Uterus (tissue), 4 donors: Measurements from ENCODE around the gene PLPPR5. TPM values are rescaled to one million over a fixed set of nuclear protein-coding genes. Genes with fewer than 3 reads are reported as not detected.

Experiments
- DNase-seq, 2 donors: peaks; one replicate each; pipeline ENCODE4 v3.0.0-alpha.2; 2019 to 2020
- H3K27ac ChIP-seq, 2 donors: fragments of 200-600 bp; sonication (generic); 1 replicate in 1 of 2; 2 replicates in 1 of 2; pipeline ENCODE4 v1.5.1; 2016 to 2018
- H3K27me3 ChIP-seq, 2 donors: fragments of 200-600 bp; sonication (generic); one replicate each; pipeline ENCODE4 v1.5.1; 2018 to 2019; ENCODE audit warnings: control low read depth in 1 of 2
- H3K36me3 ChIP-seq, 2 donors: fragments of 200-600 bp; sonication (generic); one replicate each; pipeline ENCODE4 v1.5.1; 2019; ENCODE audit warnings: control low read depth in 1 of 2
- H3K4me1 ChIP-seq, 2 donors: fragments of 200-600 bp; sonication (generic); one replicate each; pipeline ENCODE4 v1.5.1; 2018 to 2019; ENCODE audit warnings: control low read depth in 1 of 2
- H3K4me3 ChIP-seq, 2 donors: fragments of 200-600 bp; sonication (generic); 1 replicate in 1 of 2; 2 replicates in 1 of 2; pipeline ENCODE4 v1.5.1; 2018 to 2019; ENCODE audit warnings: mild to moderate bottlenecking in 1 of 2
- H3K9me3 ChIP-seq, 2 donors: fragments of 200-600 bp; sonication (generic); one replicate each; pipeline ENCODE4 v1.5.1; 2019; ENCODE audit warnings: control low read depth in 1 of 2
- CTCF ChIP-seq, 4 experiments: fragments of 200-600 bp in 2 of 4; fragments of 450-650 bp in 2 of 4; sonication (generic) in 2 of 4; IDR thresholded peaks; one replicate each; pipeline ENCODE4 v1.5.1; 2016 to 2019; ENCODE audit warnings: antibody characterized with exemption in 4 of 4, mild to moderate bottlenecking in 2 of 4, moderate library complexity in 1 of 4
- POLR2A ChIP-seq, 2 donors: fragments of 450-650 bp; IDR thresholded peaks; one replicate each; pipeline ENCODE4 v1.6.1; 2016; ENCODE audit warnings: antibody characterized with exemption in 2 of 2, mild to moderate bottlenecking in 1 of 2, moderate library complexity in 1 of 2
- intact Hi-C: fragments of 100-400 bp; cut with DNase I; formaldehyde crosslinking; loops from one replicate; pipeline ENCODE4 v1.15.1; 2023; ENCODE audit warnings: low total_unique reads
- total RNA-seq, 4 donors: library from RNA; depleted of rRNA in 3 of 4; stranded (reverse); fragments of >200 nt in 3 of 4; gene quantifications; one replicate each; pipeline versions ENCODE4 v1.1.0 to v1.2.4, GENCODE V29; 2014 to 2023
- donor health status: DM: yes; HTN: yes; CAD: no.

Gene PLPPR5
- total RNA-seq, 4 donors from 2014 or later: 0.76 TPM; not detected in 3

DNA sequence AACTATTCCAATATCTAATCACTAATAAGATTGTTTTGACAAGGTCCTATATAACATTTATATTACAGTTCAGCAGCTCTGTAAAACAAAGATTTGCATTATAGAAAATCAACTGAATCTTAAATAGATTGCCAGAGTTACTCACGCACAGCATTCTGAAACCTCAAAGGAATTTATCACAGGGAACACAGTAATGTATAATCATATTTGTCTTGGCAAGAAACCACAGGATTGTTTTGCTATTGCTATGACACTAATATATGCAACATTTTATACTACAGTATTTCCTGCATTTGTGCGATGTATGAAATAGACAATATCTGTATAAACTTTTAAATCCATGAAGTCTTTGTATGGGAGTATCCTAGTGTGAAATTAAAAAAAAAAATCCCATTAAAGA lies 101.4 kb downstream of the PLPPR5 start:
- Histone ChIP-seq H3K36me3 (no peaks in the 10 kb centered on the region), H3K9me3 (no peaks in the 10 kb centered on the region), H3K4me1 (no peaks in the 10 kb centered on the region), H3K27me3 (no peaks in the 10 kb centered on the region), H3K4me3 (no peak overlapping the region), H3K27ac (no peak overlapping the region)
- intact Hi-C loops: no loop called here
- TF ChIP-seq POLR2A (IDR thresholded peaks at IDR 0.05): no peak
- no peak for TF ChIP-seq CTCF (IDR thresholded peaks at IDR 0.05)
- DNase-seq: no peak

- Histone ChIP-seq H3K4me3 (no peak overlapping the region), H3K9me3 (no peaks in the 10 kb centered on the region), H3K27me3 (no peaks in the 10 kb centered on the region), H3K36me3 (no peaks in the 10 kb centered on the region), H3K4me1 (no peaks in the 10 kb centered on the region), H3K27ac (no peak overlapping the region)
- DNase-seq: no peak
- TF ChIP-seq CTCF (IDR thresholded peaks at IDR 0.05) (no peak), POLR2A (IDR thresholded peaks at IDR 0.05) (no peak)
- intact Hi-C loops: no loop called here
Measured at GRCh38 chr1:98898940-98899339, 105.7 kb downstream of the PLPPR5 start.

DNA sequence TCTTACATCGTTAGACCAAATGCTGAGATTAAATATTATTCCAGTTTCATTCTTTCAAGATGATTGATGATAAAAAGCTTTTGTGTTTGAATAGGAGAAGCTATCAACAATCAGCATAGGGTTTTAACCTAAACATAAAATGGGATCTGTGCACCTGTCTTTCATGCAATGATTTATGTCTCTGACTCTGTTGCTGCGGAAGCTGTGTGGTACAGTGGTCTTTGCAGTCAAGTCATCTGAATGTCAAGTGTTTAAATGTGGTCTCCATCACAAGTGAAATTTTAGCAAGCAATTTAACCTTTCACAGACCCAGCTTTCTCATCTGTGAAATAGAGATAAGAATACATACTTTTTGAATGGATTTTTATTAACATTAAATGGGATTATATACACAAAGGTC lies 107.2 kb downstream of the PLPPR5 start:
- no peak overlapping the region for H3K4me3 ChIP-seq
- no peak for DNase-seq
- H3K9me3 ChIP-seq: no peaks in the 10 kb centered on the region
- intact Hi-C loops: no loop called here
- TF ChIP-seq POLR2A (IDR thresholded peaks at IDR 0.05) (no peak), CTCF (IDR thresholded peaks at IDR 0.05) (no peak)
- no peak overlapping the region for H3K27ac ChIP-seq
- no peaks in the 10 kb centered on the region for H3K27me3 ChIP-seq
- H3K36me3 ChIP-seq: no peaks in the 10 kb centered on the region
- H3K4me1 ChIP-seq: no peaks in the 10 kb centered on the region

GRCh38 chr1:98896711-98897445 lies 107.8 kb downstream of the PLPPR5 start:
- Histone ChIP-seq H3K36me3 (no peaks in the 10 kb centered on the region), H3K4me3 (no peak overlapping the region), H3K27ac (no peak overlapping the region), H3K9me3 (no peaks in the 10 kb centered on the region), H3K27me3 (no peaks in the 10 kb centered on the region), H3K4me1 (no peaks in the 10 kb centered on the region)
- DNase-seq: no peak
- TF ChIP-seq POLR2A (IDR thresholded peaks at IDR 0.05) (no peak), CTCF (IDR thresholded peaks at IDR 0.05) (no peak)
- intact Hi-C loops: no loop called here

DNA sequence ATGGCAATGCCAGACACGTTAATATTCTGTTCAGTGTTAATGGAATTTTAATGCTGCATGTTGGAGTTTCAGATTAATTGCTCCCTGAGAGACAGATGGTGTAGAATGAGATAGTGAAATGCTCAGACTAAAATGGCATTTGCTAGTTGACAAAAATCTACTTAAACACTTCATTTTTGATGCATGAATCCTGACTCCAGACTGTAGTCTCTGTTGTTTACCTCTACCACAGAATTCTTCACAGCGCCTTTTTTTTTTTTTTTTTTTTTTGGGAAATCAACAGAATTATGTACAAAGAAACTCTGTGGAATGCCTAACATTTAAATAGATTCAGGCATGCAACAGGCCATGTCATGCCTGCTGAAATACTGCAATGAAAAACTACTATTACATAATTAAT lies 111.3 kb downstream of the PLPPR5 start:
- intact Hi-C loops: no loop called here
- no peaks in the 10 kb centered on the region for H3K4me1 ChIP-seq
- H3K27me3 ChIP-seq: no peaks in the 10 kb centered on the region
- DNase-seq: no peak
- no peak overlapping the region for H3K4me3 ChIP-seq
- TF ChIP-seq CTCF (IDR thresholded peaks at IDR 0.05) (no peak), POLR2A (IDR thresholded peaks at IDR 0.05) (no peak)
- no peaks in the 10 kb centered on the region for H3K9me3 ChIP-seq
- no peak overlapping the region for H3K27ac ChIP-seq
- no peaks in the 10 kb centered on the region for H3K36me3 ChIP-seq
